HG03439 (cell line): ENCODE results near the gene PURB.
"Not testable (repeated sequence)": the region's sequence is repeated elsewhere in the genome, so short reads cannot be mapped to it uniquely, and the experiment has no call there.

Experiments
- ATAC-seq: cut with Tn5 transposase; IDR thresholded peaks from one replicate; pipeline ENCODE4 v1.9.1; 2021; ENCODE audit warnings: mild to moderate bottlenecking, moderate library complexity; ENCODE audit not compliant: unreplicated experiment

Gene PURB

GRCh38 chr7:44885394-44886317 is at the start of gene PURB:
TSS of gene PURB (minus strand) at chr7:44885530. CDS start at chr7:44885348, 182 bp downstream.
- ATAC-seq, result peak; percentile 86

- ATAC-seq, result no peak
Observed at GRCh38 chr7:44935016-44935415, 49.7 kb upstream of the PURB start.

- not testable (repeated sequence) for ATAC-seq
Observed at GRCh38 chr7:44934510-44934909, 49.2 kb upstream of the PURB start.

- ATAC-seq, result no peak
Observed at GRCh38 chr7:44930921-44931320, 45.6 kb upstream of the PURB start.

GRCh38 chr7:44922351-44922694 is 37.0 kb upstream of the PURB start:
- no peak for ATAC-seq

- peak; percentile 80 for ATAC-seq
Observed at GRCh38 chr7:44921607-44922350, 36.4 kb upstream of the PURB start.

- ATAC-seq, result no peak
Observed at GRCh38 chr7:44920119-44920518, 34.8 kb upstream of the PURB start.

- no peak for ATAC-seq
Observed at GRCh38 chr7:44918029-44918428, 32.7 kb upstream of the PURB start.

- no peak for ATAC-seq
Observed at GRCh38 chr7:44917465-44917864, 32.1 kb upstream of the PURB start.

GRCh38 chr7:44914992-44915607 is 29.8 kb upstream of the PURB start:
- ATAC-seq, result no peak

GRCh38 chr7:44912775-44913347 is 27.5 kb upstream of the PURB start:
- ATAC-seq, result no peak

GRCh38 chr7:44911911-44912310 is 26.6 kb upstream of the PURB start:
- no peak for ATAC-seq

- no peak for ATAC-seq
Observed at GRCh38 chr7:44909596-44910389, 24.5 kb upstream of the PURB start.

- no peak for ATAC-seq
Observed at GRCh38 chr7:44906965-44907364, 21.6 kb upstream of the PURB start.

- ATAC-seq, result no peak
Observed at GRCh38 chr7:44905002-44905635, 19.8 kb upstream of the PURB start.

- no peak for ATAC-seq
Observed at GRCh38 chr7:44899443-44899842, 14.1 kb upstream of the PURB start.

GRCh38 chr7:44898039-44898438 is 12.7 kb upstream of the PURB start:
- ATAC-seq, result no peak

- ATAC-seq, result no peak
Observed at GRCh38 chr7:44897309-44897708, 12.0 kb upstream of the PURB start.

- no peak for ATAC-seq
Observed at GRCh38 chr7:44894888-44895580, 9.7 kb upstream of the PURB start.
